GM21526 (cell line): ENCODE results near the gene RBM4B.

Experiments used
- ATAC-seq: cut with Tn5 transposase; IDR thresholded peaks from one replicate; pipeline ENCODE4 v1.9.1; 2021; ENCODE audit warnings: moderate library complexity; ENCODE audit not compliant: unreplicated experiment, low FRiP score

RBM4B gene

DNA sequence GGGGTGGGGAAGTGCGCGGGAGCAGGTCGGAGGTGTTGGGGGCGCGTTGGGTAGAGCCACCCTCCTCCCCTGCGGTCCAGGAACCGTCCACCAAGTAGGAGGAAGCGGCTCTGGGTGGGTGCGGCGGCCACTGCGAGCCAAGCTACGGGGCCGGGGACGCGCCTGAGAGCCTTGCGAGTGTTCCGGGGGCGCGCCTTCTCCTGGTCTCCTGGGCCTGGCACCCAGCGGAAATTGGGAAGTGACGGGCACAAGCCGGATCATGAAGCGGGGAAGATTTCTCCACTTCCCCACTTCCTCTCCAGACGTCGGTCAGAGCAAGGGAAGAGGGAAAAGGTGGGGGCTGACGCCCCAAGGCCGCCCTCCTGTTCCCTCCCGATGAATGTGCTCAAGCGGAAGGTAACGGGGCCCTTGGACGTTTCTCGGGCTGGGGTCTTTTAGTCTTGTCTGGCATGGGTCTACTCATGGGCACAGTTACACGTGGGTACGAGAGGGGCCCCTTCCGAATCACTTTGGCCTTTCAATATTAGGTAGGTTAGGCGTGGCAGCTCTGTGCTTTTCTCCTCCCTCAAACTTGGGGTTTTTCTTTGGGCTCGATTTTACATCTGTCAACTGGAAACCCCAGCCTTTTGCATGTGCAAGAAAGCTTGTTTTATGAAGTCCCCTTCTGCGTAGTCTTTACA, 60.4 kb downstream of the RBM4B start:
- ATAC-seq = peak; percentile 4

DNA sequence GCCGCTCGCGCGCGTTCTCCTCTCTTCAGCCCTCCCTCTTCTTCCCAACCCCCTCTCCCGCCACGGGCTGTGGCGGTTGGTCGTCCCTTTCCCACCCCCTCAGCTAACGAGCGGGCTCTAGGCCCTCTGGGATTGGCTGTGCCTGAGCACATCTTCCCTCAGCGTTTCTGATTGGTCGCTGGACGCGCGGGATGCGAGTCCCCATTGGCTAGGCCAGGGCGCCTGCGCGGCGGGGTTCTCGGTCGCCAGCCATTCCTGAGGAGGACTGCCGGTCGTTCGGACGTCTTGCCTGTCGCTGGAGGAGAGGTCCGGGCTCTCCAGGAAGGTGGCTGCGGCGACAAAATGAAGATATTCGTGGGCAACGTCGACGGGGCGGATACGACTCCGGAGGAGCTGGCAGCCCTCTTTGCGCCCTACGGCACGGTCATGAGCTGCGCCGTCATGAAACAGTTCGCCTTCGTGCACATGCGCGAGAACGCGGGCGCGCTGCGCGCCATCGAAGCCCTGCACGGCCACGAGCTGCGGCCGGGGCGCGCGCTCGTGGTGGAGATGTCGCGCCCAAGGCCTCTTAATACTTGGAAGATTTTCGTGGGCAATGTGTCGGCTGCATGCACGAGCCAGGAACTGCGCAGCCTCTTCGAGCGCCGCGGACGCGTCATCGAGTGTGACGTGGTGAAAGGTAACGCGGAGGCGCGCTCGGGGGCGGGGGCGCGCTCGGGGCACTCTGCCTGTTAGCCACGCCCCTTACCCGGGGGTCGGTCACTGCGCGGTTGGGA, 61.1 kb downstream of the RBM4B start, which contains the start of gene RBM14:
Gene RBM14 (plus strand): TSS at position 252 of the 776 bp plus-strand sequence. CDS start 91 bp downstream, at position 343.
- ATAC-seq = peak; percentile 76
